ENCODE results near the gene SMIM24.

The SMIM24 gene

GRCh38 chr19:3501780-3502179 lies 21.5 kb upstream of the SMIM24 start:
- no peaks in the 10 kb centered on the region for H3K36me3 ChIP-seq (ENCODE audit: control insufficient read depth, insufficient read depth, low read length)

DNA sequence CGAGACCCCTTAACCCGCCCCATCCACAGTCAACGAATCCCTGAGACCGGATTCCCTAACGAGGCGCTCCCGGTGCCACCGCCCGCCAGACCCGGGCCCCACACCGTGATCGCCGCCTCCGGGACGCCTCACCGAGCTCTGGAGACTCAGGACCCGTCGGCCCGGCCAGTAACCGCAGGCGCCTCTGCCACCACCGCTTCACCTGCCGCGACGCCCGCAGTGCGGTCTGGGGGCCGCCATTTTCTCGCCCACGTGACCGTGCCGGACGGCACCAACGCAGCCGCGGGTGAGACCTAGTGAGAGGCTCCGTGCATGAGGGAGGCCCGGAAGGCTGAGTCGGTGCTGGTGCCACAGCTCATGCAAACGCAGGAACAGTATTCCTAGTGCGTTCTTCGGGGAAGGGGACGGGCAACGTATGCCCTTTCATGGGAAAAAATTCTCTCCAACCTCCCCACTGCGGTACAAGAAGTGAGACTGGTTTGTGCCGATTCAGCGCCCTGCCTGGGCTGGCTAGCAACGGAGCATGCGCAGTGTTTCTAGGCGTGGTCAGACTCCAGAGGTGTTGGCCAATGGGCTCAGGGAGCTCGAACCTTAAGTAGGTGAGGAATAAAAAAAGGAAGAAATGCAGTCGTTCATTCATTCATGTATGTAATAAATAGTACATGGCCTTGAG lies 20.2 kb upstream of the SMIM24 start, which contains the start of gene DOHH:
Gene DOHH (minus strand): TSS at position 246 of the 673 bp plus-strand sequence. CDS start 3,860 bp downstream, outside the sequence.
- peak within 1 kb of the TSS; percentile 80 for H3K9ac ChIP-seq (ENCODE audit: low read length)
- H3K9me3 ChIP-seq (ENCODE audit: control insufficient read depth, low read length) = no peaks in the 10 kb centered on the region
- peaks cover 5% of the 10 kb centered on the region for H3K4me1 ChIP-seq (ENCODE audit: control insufficient read depth, insufficient read depth, low read length)
- H3K27me3 ChIP-seq (ENCODE audit: control insufficient read depth, insufficient read depth, low read length) = no peaks in the 10 kb centered on the region
- peak within 1 kb of the TSS; percentile 65 for H3K4me3 ChIP-seq (ENCODE audit: low read length)
- H3K36me3 ChIP-seq (ENCODE audit: control insufficient read depth, insufficient read depth, low read length) = no peaks in the 10 kb centered on the region

More at GRCh38 chr19:3501780-3502179, 21.5 kb upstream of the SMIM24 start:
- H3K4me3 ChIP-seq (ENCODE audit: low read length) = no peak overlapping the region
- H3K27me3 ChIP-seq (ENCODE audit: control insufficient read depth, insufficient read depth, low read length) = no peaks in the 10 kb centered on the region
- H3K4me1 ChIP-seq (ENCODE audit: control insufficient read depth, insufficient read depth, low read length) = peaks cover 5% of the 10 kb centered on the region
- H3K9ac ChIP-seq (ENCODE audit: low read length) = no peak overlapping the region
- no peaks in the 10 kb centered on the region for H3K9me3 ChIP-seq (ENCODE audit: control insufficient read depth, low read length)

- Histone ChIP-seq H3K9ac (ENCODE audit: low read length) (peak overlapping the region; percentile 80), H3K36me3 (ENCODE audit: control insufficient read depth, insufficient read depth, low read length) (no peaks in the 10 kb centered on the region), H3K4me3 (ENCODE audit: low read length) (peak overlapping the region; percentile 65), H3K9me3 (ENCODE audit: control insufficient read depth, low read length) (no peaks in the 10 kb centered on the region), H3K27me3 (ENCODE audit: control insufficient read depth, insufficient read depth, low read length) (no peaks in the 10 kb centered on the region), H3K4me1 (ENCODE audit: control insufficient read depth, insufficient read depth, low read length) (peaks cover 5% of the 10 kb centered on the region)
Observed at GRCh38 chr19:3499738-3500428, 19.6 kb upstream of the SMIM24 start.

GRCh38 chr19:3497757-3498520 lies 17.6 kb upstream of the SMIM24 start:
- no peak overlapping the region for H3K4me3 ChIP-seq (ENCODE audit: low read length)
- peaks cover 5% of the 10 kb centered on the region for H3K4me1 ChIP-seq (ENCODE audit: control insufficient read depth, insufficient read depth, low read length)
- no peaks in the 10 kb centered on the region for H3K9me3 ChIP-seq (ENCODE audit: control insufficient read depth, low read length)
- H3K36me3 ChIP-seq (ENCODE audit: control insufficient read depth, insufficient read depth, low read length) = no peaks in the 10 kb centered on the region
- H3K27me3 ChIP-seq (ENCODE audit: control insufficient read depth, insufficient read depth, low read length) = no peaks in the 10 kb centered on the region
- no peak overlapping the region for H3K9ac ChIP-seq (ENCODE audit: low read length)

DNA sequence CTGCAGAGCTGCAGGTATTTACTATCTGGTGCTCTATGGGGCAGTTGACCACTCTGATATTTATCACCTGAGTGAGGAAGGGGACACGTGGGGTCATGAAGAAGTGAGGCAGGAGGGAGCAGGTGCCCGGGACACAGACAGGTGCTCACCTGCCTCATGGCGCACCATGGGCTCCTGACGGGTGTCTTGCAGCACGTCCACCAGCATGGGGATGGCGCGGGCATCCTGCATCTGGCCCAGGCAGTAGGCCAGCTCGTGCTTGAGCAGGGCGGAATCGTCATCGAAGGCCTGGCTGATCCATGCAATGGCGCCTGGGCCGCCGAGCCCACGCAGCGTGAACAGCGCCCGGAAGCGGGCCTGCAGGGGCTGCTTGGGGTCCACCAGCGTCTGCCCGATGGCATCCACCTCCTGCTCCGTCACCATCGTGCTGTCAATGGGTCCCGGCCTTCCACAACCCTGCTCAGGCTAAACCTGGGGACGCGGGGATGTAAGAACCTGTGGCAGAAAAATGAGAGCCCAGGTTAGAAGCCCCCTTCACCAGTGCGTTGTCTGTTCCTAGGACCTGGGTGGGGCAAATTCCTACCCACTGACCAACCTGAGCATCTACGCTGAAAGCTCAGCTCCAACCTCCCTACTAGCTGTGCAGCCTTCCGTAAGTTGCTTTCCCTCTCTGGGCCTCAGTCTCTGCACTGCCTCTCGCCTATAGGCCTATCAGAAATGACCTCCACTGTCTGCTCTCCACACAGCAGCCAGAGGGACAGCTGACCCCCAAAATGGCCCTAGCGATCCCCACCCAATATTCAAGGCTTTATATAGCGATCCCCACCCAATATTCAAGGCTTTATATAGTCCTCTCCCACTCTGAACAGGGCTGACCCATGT lies 16.3 kb upstream of the SMIM24 start:
- Histone ChIP-seq H3K9ac (ENCODE audit: low read length) (no peak overlapping the region), H3K4me1 (ENCODE audit: control insufficient read depth, insufficient read depth, low read length) (peaks cover 5% of the 10 kb centered on the region), H3K27me3 (ENCODE audit: control insufficient read depth, insufficient read depth, low read length) (no peaks in the 10 kb centered on the region), H3K9me3 (ENCODE audit: control insufficient read depth, low read length) (no peaks in the 10 kb centered on the region), H3K4me3 (ENCODE audit: low read length) (no peak overlapping the region), H3K36me3 (ENCODE audit: control insufficient read depth, insufficient read depth, low read length) (no peaks in the 10 kb centered on the region)

GRCh38 chr19:3494559-3494958 lies 14.2 kb upstream of the SMIM24 start:
- Histone ChIP-seq H3K4me3 (ENCODE audit: low read length) (no peak overlapping the region), H3K9ac (ENCODE audit: low read length) (no peak overlapping the region), H3K9me3 (ENCODE audit: control insufficient read depth, low read length) (no peaks in the 10 kb centered on the region), H3K27me3 (ENCODE audit: control insufficient read depth, insufficient read depth, low read length) (no peaks in the 10 kb centered on the region), H3K4me1 (ENCODE audit: control insufficient read depth, insufficient read depth, low read length) (peaks cover under 1% of the 10 kb centered on the region), H3K36me3 (ENCODE audit: control insufficient read depth, insufficient read depth, low read length) (no peaks in the 10 kb centered on the region)

DNA sequence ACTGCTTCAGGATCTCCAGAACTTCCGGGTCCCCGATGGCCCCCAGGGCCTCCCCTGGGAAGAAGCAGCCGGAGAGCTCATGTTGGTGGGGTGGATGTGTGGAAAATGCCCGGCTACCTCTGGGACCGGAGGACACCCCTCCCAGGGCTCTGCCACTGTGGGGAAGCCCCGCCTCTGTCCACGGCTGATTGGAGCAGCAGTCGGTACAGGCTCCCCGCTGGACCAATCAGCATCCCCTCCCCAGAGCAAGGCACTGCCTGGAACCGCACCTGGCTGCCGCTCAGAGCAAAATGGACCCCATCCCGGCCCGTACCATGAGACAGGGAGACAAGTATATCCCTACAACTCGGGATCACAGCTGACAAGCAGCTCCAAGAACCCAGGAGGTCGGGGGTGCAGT lies 13.7 kb upstream of the SMIM24 start:
- Histone ChIP-seq H3K9ac (ENCODE audit: low read length) (no peak overlapping the region), H3K4me1 (ENCODE audit: control insufficient read depth, insufficient read depth, low read length) (no peaks in the 10 kb centered on the region), H3K36me3 (ENCODE audit: control insufficient read depth, insufficient read depth, low read length) (no peaks in the 10 kb centered on the region), H3K4me3 (ENCODE audit: low read length) (no peak overlapping the region), H3K9me3 (ENCODE audit: control insufficient read depth, low read length) (no peaks in the 10 kb centered on the region), H3K27me3 (ENCODE audit: control insufficient read depth, insufficient read depth, low read length) (no peaks in the 10 kb centered on the region)

DNA sequence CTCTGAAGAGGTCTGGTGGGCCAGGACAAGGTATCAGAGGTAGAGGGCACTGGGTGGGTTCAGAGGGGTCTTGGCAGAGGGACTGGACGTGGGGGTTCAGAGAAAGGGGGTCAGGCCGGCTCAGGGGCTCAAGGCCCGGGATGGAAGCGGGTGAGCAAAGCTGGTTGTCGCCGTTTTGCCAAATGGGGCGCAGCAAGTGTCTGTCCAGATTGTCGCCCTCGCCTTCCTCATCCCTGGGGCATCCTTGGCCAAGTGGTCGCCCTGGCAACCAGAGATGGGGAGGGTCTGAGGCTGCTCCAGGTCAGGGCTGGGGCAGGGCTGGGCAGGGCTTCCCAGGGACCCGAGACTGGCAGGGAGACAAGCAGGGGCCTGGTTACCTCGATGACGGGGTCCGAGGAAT lies 13.3 kb upstream of the SMIM24 start:
- H3K9me3 ChIP-seq (ENCODE audit: control insufficient read depth, low read length) = no peaks in the 10 kb centered on the region
- no peaks in the 10 kb centered on the region for H3K27me3 ChIP-seq (ENCODE audit: control insufficient read depth, insufficient read depth, low read length)
- H3K4me1 ChIP-seq (ENCODE audit: control insufficient read depth, insufficient read depth, low read length) = no peaks in the 10 kb centered on the region
- no peak overlapping the region for H3K9ac ChIP-seq (ENCODE audit: low read length)
- H3K4me3 ChIP-seq (ENCODE audit: low read length) = no peak overlapping the region
- H3K36me3 ChIP-seq (ENCODE audit: control insufficient read depth, insufficient read depth, low read length) = no peaks in the 10 kb centered on the region

DNA sequence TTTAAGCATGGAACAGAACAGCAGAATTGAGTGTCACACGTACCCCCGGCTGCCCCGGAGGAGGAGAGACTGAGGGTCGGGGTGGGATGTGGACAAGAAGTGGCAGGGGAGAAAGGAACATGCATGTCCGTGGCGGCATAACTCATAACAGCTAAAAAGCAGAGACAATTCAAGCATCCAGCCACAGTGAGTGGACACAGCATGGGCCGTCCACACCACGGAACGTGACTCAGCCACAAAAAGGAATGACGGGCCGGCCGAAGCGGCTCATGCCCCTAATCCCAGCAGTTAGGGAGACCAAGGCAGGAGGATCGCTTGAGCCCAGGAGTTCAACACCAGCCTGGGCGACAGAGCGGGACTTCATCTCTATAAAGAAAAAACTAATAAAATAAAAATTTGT lies 12.6 kb upstream of the SMIM24 start:
- Histone ChIP-seq H3K27me3 (ENCODE audit: control insufficient read depth, insufficient read depth, low read length) (no peaks in the 10 kb centered on the region), H3K4me1 (ENCODE audit: control insufficient read depth, insufficient read depth, low read length) (no peaks in the 10 kb centered on the region), H3K36me3 (ENCODE audit: control insufficient read depth, insufficient read depth, low read length) (no peaks in the 10 kb centered on the region), H3K4me3 (ENCODE audit: low read length) (no peak overlapping the region), H3K9ac (ENCODE audit: low read length) (no peak overlapping the region), H3K9me3 (ENCODE audit: control insufficient read depth, low read length) (no peaks in the 10 kb centered on the region)

- no peaks in the 10 kb centered on the region for H3K4me1 ChIP-seq (ENCODE audit: control insufficient read depth, insufficient read depth, low read length)
- no peaks in the 10 kb centered on the region for H3K9me3 ChIP-seq (ENCODE audit: control insufficient read depth, low read length)
- no peak overlapping the region for H3K9ac ChIP-seq (ENCODE audit: low read length)
- H3K27me3 ChIP-seq (ENCODE audit: control insufficient read depth, insufficient read depth, low read length) = no peaks in the 10 kb centered on the region
- H3K4me3 ChIP-seq (ENCODE audit: low read length) = no peak overlapping the region
- no peaks in the 10 kb centered on the region for H3K36me3 ChIP-seq (ENCODE audit: control insufficient read depth, insufficient read depth, low read length)
Observed at GRCh38 chr19:3492131-3492839, 12.0 kb upstream of the SMIM24 start.

Data from mucosa of stomach (tissue), 1 donor.